Measurements from ENCODE around the gene CHID1.

The CHID1 gene

GRCh38 chr11:819129-819931 lies 91.3 kb downstream of the CHID1 start:
- 0% methylated on average over 80 of the region's 96 CpGs for WGBS (ENCODE audit: insufficient coverage)
- peak; percentile 86 to 94 (median 92) for DNase-seq
- Histone ChIP-seq H3K27ac (ENCODE audit: insufficient read depth in 1 of 2, low read depth in 1 of 2, low read length in 2 of 2, poor library complexity in 1 of 2, severe bottlenecking in 2 of 2) (peak overlapping the region; percentile 70 to 85), H3K4me1 (ENCODE audit: control extremely low read depth in 1 of 4, control insufficient read depth in 4 of 4, insufficient read depth in 4 of 4, low read length in 3 of 4) (peaks cover 0 to 34% (median 33%) of the 10 kb centered on the region in 4 experiments), H3K27me3 (replicated peaks in 2 of 5; ENCODE audit: control insufficient read depth in 4 of 5, insufficient read depth in 5 of 5, low read length in 4 of 5) (no peaks in the 10 kb centered on the region), H3K4me3 (ENCODE audit: control insufficient read depth in 1 of 7, extremely low read depth in 1 of 7, insufficient read depth in 4 of 7, low read depth in 2 of 7, low read length in 6 of 7) (peak overlapping the region; percentile 65 to 87 (median 81)), H3K36me3 (ENCODE audit: control insufficient read depth in 4 of 4, insufficient read depth in 4 of 4, low read length in 3 of 4) (peaks cover 0 to 22% (median 12%) of the 10 kb centered on the region in 4 experiments), H3K9me3 (ENCODE audit: control extremely low read depth in 1 of 5, control insufficient read depth in 4 of 5, insufficient read depth in 2 of 5, low read depth in 1 of 5, low read length in 4 of 5) (no peaks in the 10 kb centered on the region)
- ChIA-PET CTCF (interaction anchor here (0.6 to 3.3 kb wide), 10 partner anchors 8 to 254 kb away, joined by 3 to 15 read pairs (median 4); partner anchors contain the start of genes PIDD1, RPLP2 and TSPAN4), POLR2A (interaction anchor here (0.6 to 2.7 kb wide), 9 partner anchors 9 to 93 kb away, joined by 3 to 17 read pairs (median 7); partner anchors contain the start of genes CD151, CRACR2B, POLR2L and RPLP2)

DNA sequence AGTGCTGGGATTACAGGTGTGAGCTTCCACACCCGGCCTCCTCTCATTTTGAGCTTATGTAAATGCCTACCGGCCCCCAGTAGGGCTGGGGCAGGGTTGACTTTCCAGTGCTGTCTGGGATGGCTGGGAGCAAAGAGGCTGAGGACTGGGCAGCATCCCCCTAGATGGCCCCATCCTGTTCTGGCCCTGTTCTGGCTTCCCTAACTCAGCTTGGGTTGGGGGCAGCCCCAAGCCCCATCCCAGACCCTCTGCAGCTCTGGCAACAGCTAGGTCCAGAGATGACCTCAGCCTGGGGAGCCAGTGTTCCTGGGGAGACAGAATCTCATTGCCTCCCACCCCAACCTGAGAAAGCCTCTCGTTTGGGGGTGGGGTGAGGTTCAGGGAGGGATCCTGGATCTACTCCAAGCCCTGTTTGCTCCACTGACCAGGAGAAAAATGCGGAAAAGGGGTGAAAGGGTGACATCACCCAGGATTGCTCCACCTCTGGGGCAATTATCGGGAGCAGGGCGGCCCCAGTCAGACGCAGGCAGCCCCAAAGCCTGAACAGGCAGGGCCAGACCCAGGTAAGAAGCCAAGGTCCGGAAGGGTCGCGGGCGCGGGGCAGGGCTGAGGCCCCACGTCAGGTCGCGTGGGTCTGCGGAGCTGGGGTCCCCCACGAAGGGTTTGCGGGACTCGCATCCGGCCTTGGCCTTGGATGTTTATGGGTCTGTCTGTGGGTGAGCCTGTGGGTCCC lies 92.0 kb downstream of the CHID1 start, which contains the start of gene PNPLA2:
Gene PNPLA2, plus strand, starts transcription at position 519 of the 733 bp plus-strand sequence. CDS start 805 bp downstream, outside the sequence.
- Histone ChIP-seq H3K27ac (ENCODE audit: insufficient read depth in 1 of 2, low read depth in 1 of 2, low read length in 2 of 2, poor library complexity in 1 of 2, severe bottlenecking in 2 of 2) (peak within 1 kb of the TSS; percentile 70 to 85), H3K4me3 (ENCODE audit: control insufficient read depth in 1 of 7, extremely low read depth in 1 of 7, insufficient read depth in 4 of 7, low read depth in 2 of 7, low read length in 6 of 7) (peak within 1 kb of the TSS; percentile 65 to 87 (median 81)), H3K4me1 (ENCODE audit: control extremely low read depth in 1 of 4, control insufficient read depth in 4 of 4, insufficient read depth in 4 of 4, low read length in 3 of 4) (peaks cover 0 to 34% (median 33%) of the 10 kb centered on the region in 4 experiments), H3K27me3 (replicated peaks in 2 of 5; ENCODE audit: control insufficient read depth in 4 of 5, insufficient read depth in 5 of 5, low read length in 4 of 5) (no peaks in the 10 kb centered on the region), H3K36me3 (ENCODE audit: control insufficient read depth in 4 of 4, insufficient read depth in 4 of 4, low read length in 3 of 4) (peaks cover 0 to 19% (median 10%) of the 10 kb centered on the region in 4 experiments), H3K9me3 (ENCODE audit: control extremely low read depth in 1 of 5, control insufficient read depth in 4 of 5, insufficient read depth in 2 of 5, low read depth in 1 of 5, low read length in 4 of 5) (no peaks in the 10 kb centered on the region)
- CTCF ChIA-PET = interaction anchor here (1.2 to 3.3 kb wide), 9 partner anchors 9 to 25 kb away, joined by 3 to 15 read pairs (median 5); partner anchors contain the start of genes CD151, PIDD1, RPLP2 and TSPAN4
- 31% methylated on average over 17 of the region's 20 CpGs for WGBS (ENCODE audit: insufficient coverage)
- POLR2A ChIA-PET = interaction anchor here (1.3 to 2.7 kb wide), 6 partner anchors 9 to 24 kb away, joined by 6 to 17 read pairs (median 8); partner anchors contain the start of genes CRACR2B, POLR2L, RPLP2 and TSPAN4
- DNase-seq = no peak
